HG03439 (cell line): Measurements from ENCODE around the gene TMEM26.
"Not testable (repeated sequence)": the region's sequence is repeated elsewhere in the genome, so short reads cannot be mapped to it uniquely, and the experiment has no call there.

ENCODE experiments used
- ATAC-seq: cut with Tn5 transposase; IDR thresholded peaks from one replicate; pipeline ENCODE4 v1.9.1; 2021; ENCODE audit warnings: mild to moderate bottlenecking, moderate library complexity; ENCODE audit not compliant: unreplicated experiment

Gene TMEM26

DNA sequence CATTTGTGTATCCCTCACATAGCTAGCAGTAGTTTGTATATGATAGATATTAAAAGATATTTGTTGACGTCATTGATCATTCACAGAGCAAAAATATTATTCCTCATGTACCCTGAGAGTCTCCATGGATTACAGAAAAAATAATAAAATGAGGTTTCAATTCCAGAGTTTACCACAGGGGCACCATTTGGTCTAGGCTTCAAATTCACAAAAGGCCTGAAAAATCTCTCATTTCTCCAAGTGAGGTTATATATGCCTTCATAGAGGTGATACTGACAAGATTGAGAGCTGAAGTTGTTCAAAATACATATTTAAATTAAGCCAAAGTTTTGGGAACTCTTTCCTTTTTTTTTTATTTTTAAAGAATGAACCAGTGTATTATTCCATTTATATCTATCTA is 52.7 kb downstream of the TMEM26 start:
- ATAC-seq = no peak

DNA sequence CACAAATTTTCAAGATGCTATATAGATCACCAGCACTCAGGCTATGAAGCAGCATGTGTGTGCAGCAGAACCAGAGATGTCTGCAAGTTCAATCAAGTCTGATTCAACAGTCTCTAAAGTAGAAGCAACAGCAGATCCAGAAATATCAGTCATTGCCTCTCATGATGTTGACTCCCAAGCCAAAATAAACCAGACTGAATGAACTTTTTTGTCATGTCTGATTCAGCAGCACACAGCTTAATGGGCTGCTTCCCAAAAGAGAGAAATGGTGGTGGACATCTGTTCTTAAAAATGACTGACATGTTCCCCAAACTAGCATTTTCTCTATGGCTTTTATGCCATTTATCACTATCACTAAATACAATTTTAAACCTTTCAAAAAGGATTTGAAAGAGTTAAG is 53.8 kb downstream of the TMEM26 start:
- no peak for ATAC-seq

DNA sequence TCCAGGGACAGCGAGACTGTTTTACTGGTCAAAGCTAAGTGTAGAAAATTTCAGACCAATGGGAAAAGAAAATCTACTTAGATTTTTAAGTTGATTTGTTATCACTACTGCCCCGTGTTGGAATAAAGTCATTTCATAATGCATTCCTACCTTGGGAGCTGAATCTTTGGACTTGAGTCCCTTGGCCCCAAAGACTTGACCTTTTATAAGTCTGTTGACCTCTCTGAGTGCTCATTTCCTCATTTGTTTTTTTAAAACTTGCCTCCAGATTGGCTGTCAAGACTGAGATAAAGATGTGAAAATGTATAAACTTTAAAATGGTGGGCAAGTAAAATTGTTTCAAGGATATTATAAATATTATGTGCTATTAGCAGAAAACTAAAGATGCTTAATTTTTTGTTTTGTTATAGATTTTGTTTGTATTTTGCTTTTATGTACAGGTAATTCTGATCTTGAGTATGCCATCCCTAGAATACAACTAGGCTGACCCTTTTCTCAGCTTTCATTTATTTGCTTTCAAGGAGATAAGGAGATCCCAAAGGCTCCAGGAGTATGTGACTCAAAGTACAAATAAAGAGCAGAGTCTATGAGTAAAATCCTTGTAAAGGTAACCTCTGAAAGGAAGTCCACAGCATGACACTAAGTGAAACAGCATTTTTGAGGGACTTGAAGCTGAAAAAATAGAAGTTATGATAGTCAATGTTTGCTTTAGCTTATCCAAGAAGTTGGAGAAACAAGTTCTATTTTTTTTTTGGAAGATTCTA is 54.6 kb downstream of the TMEM26 start:
- ATAC-seq = no peak

DNA sequence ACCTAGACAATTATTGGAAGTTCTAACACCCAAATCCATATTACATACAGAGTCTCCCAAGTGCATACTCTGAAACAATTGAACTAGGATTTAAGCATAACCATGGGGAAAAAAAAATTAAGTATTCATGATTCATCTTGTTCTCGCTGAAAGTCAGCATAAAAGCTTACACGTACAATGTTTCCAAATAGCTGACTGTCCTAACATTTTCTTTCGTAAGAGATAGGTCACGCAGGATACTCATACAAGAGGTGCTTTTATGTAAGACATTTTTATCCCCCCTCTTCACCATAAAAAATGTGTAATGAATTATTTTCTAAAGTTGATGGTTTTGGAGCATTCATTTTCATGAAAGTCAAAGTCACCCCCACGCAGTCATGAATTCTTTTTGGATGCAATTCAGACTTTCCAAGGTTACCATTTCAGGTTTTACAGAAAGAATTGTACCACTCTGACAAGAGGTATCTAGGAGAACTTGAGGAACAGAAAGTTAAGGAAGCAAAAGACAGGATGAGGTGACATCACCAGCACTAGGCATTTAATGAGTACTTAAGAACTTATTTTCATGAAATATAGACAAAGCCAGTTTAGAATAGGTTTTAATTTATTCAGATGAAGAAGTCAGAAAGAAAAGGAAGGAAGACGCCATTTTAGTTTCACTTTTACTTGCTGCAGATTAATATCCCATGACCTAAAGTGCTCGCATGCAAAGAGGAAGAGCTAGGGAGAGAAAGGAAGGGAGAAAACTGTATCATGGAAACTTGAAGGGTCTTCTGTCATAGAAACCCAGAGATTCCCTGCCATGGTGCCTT is 55.8 kb downstream of the TMEM26 start:
- ATAC-seq = no peak

DNA sequence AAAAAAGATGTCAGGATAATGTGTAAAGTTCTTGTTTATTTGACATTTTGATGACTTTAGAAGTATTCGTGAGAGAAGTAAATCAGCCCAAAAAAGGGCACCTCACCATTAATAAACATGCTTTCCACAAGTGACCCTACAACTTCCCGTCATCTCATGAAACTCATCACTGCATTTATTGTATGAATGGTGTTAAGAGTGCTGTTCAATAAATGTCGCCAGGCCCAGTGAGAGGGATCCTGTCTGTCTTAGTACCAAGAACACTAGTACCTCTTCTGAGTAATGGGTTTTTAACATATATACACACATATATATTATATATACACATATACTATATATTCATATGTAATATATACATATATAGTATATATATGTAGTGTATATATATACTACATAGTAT is 61.9 kb downstream of the TMEM26 start:
- peak; percentile 41 for ATAC-seq

DNA sequence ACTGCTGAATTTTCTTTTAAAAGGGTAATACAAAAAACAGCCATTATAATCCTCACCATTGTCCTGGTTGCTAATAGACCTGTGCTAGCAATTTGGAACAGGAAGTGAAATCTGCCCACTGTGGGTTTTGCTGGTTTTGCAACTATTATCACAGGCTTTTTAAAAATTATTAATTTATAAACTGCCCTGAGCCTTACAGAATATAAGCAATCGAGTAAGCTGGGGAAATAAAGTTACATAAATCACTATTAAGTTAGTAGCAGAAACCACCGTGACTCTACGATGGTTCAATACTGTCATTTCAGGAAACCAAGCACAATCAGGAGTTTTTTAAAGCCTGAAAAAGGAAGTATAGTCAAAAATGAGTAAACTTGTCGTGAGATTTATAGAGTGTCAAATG is 62.3 kb downstream of the TMEM26 start:
- ATAC-seq = peak; percentile 82

DNA sequence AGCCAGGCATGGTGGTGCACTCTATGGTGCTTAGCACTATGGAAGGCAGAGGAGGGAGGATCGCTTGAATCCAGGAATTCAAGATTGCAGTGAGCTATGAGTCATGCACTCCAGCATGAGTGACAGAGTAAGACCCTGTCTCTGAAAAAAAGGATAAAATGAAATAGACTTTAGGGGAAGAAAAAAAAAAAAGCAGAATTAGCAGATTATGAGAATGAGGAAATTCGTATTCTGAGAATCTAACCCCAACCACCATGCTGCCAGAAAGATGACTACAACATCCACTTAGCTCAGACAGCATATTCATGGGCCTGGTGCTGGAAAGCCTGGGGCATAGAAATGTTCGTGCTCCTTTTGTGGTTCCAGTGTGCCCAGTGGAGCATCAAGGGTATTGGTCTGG is 63.3 kb downstream of the TMEM26 start:
- no peak for ATAC-seq

DNA sequence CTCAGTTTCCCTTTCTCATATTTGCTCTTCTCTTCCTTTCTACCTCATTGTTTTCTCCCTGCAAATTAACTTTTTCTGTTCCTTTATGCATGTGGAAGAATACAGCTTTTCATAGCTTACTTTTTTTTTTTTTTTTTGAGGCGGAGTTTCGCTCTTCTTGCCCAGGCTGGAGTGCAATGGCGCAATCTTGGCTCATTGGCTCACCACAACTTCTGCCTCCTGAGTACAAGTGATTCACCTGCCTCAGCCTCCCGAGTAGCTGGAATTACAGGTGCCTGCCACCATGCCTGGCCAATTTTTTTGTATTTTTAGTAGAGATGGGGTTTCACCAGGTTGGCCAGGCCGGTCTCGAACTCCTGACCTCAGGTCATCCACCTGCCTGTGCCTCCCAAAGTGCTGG is 64.2 kb downstream of the TMEM26 start:
- not testable (repeated sequence) for ATAC-seq

DNA sequence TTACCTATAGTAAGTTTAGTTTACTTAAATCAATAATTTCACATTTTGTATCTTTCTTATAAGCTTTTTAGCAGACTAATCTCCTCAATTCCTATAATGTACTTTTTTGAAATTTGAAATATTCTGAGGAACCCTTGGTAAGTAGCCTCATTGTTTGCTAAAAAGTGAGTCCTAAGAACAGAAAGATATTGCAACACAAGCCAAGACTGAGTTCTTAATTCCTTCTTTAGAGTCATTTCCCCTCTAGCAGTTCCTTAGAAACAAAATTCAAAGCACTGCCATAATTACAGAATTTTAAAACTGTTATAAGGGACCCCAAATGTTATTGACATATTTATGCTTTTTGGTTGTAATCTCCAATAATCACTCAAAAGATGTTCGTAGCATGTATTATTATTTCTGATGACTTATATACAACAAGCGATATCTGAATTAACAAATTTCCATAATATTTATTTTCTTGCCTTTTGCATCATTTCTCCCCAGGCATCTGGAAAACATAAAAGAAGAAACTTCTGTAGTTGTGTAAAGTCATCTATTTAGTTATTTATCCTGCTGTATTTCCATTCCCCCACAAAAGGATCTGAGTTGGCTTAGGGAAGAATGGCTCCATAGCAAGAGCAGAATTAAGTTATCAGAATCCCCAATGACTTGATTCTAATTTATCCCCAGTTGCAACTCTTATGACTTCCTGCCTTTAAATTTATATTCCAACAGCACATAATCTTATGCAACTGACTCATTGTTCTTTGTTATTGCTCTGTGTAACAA is 67.8 kb downstream of the TMEM26 start:
- ATAC-seq = no peak

DNA sequence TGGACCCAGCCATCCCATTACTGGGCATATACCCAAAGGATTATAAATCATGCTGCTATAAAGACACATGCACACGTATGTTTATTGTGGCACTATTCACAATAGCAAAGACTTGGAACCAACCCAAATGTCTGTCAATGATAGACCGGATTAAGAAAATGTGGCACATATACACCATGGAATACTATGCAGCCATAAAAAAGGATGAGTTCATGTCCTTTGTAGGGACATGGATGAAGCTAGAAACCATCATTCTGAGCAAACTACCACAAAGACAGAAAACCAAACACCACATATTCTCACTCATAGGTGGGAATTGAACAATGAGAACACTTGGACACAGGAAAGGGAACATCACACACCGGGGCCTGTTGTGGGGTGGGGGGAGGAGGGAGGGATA is 72.0 kb downstream of the TMEM26 start:
- ATAC-seq = not testable (repeated sequence)

DNA sequence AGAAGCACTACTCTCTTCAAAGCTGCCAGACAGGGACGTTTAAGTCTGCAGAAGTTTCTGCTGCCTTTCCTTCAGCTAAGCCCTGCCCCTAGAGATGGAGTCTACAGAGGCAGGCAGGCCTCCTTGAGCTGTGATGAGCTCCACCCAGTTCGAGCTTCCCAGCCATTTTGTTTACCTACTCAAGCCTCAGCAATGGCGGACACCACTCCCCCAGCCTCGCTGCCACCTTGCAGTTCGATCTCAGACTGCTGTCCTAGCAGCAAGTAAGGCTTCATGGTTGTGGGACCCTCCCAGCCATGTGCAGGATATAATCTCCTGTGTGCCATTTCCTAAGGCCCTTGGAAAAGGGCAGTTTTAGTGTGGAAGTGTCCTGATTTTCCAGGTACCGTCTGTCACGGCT is 74.3 kb downstream of the TMEM26 start:
- no peak for ATAC-seq

DNA sequence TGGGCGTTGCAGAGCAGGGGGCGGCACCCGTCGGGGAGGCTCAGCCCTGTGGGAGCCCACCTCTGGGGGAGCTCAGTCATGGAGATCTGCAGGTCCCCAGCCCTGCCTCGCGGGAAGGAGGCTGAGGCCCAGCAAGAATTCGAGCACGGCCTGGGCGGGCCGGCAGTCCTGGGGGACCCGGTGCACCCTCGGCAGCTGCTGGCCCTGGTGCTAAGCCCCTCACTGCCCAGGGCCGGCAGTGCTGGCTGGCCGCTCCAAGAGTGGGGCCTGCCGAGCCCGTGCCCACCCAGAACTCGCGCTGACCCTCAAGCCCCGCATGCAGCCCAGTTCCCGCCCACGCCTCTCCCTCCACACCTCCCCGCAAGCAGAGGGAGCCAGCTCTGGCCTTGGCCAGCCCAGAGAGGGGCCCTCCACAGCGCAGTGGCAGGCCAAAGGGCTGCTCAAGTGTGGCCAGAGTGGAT is 76.2 kb downstream of the TMEM26 start:
- no peak for ATAC-seq

DNA sequence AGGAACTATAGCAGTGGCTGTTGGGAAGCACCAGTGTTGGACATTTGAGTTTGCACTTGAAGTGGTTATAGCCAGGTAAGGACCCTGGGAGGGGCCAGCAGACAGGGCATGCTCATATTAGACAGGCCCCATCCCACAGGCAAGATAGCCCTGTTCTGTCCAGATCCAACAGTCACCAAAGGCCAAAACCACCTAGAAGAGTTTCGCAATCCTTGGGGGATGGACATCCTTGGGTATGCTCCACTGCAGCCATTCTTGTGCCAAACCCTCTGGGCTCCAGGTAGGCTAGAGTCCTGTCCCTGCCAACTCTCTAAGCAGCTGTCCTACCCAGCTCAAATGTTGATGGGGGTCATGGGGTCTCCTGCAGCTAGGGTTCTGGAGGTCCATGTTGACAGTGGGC is 76.8 kb downstream of the TMEM26 start:
- ATAC-seq = no peak

DNA sequence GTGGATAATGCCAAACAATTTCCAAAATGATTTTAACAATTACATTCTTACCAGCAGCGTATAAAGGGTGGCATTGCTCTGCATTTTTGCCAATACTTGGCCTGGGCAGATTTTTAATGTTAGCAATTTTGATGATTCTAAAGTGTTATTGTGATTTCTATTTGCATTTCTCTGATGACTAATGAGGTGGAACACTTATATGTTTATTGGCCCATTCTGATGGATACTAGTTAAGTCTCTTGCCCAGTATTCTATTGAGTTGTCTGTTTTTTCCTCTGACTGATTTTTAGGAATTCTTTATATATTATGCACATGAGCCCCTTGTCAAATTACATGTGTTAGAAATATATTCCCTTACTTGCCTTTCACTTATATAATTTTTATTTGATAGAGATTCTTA is 86.8 kb downstream of the TMEM26 start:
- no peak for ATAC-seq

DNA sequence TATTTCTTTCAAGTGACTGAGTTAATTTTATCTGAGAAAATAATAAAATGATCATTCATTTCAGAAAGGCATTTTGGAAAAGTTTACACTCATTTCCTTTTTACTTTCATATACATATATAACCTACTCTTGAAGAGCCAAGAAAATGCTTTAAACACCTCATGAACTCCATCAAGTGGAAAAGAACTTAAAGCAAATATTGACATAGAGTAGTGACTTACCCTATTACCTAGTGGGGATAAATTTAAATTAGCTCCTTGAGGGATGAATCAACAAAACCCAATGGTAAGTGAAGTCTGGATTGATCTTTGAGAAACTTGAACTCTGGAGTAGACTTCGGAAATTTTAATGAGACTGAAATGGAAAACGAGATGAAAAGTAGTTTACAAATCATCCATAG is 88.6 kb downstream of the TMEM26 start:
- ATAC-seq = no peak

DNA sequence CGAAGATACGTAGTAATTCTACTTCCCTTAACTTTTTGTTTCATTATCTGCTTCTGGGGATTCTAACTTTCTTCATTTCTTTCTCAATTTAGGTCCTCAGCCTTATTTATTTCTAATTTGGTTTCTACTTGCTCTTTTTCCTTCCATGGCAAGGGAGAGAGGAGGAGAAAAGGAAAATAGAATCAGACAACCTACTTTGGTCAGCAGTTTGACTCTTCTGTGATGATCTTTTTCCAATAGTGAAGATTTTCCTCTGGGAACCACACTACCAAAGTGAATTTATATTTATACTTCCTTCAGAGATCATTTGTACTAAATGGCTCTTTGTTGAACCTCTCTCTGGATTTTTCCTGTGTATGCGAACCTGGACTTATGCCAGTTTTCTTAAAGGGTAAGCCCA is 90.2 kb downstream of the TMEM26 start:
- ATAC-seq = no peak

DNA sequence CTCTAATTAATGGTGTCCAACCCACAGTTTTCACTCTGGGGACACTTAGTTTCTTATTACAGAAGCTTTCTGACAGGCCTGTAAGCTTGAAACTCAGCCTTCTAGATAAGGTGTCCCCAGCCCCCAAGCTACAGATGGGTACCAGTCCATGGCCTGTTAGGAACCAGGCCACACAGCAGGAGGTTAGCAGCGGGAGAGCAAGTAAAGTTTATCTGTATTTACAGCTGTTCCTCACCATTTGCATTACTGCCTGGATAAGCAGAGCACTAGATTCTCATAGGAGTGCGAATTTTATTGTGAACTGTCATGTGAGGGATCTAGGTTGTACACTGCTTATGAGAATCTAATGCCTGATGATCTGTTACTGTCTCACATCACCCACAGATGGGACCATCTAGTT is 93.7 kb downstream of the TMEM26 start:
- no peak for ATAC-seq

DNA sequence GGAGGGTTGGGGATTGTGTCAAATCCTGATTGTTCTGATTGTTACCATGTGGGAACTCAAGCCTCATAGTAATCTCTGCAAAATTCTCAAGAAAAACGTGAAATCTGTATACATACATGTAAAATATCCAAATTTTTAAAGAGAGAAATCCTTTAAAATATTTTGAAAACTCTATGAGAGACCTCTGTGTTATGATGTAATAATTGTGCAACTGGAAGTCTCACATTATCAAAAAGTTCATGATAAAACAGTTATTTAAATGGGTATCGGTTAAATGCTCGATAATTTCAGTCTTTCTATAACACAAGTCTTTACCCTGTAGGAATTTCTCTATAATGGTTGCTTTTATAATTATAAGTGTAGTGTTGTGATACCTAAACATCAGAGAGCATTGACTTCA is 95.5 kb downstream of the TMEM26 start:
- ATAC-seq = no peak
